HepG2 (cell line): ENCODE data around the gene CCDC88B.

Experiments
- ATF7 ChIP-seq, 2 experiments: fragments of 450-650 bp in 1 of 2; sonication (generic) in 1 of 2; formaldehyde crosslinking in 1 of 2; IDR thresholded peaks; 2 replicates each; pipeline versions ENCODE4 v1.4.0 to v1.6.1; 2016 to 2020; ENCODE audit warnings: antibody characterized with exemption in 1 of 2, mild to moderate bottlenecking in 1 of 2, missing genetic modification reagents in 1 of 2
- CBX5 ChIP-seq: sonication (generic); formaldehyde crosslinking; IDR thresholded peaks from 2 replicates; pipeline ENCODE4 v1.4.0; 2020; ENCODE audit warnings: missing genetic modification reagents, borderline replicate concordance
- FOXP1 ChIP-seq, 2 experiments: fragments of 450-650 bp in 1 of 2; IDR thresholded peaks; 2 replicates each; pipeline ENCODE4 v1.6.1; 2017 to 2018; ENCODE audit warnings: antibody characterized with exemption in 1 of 2
- HDAC6 ChIP-seq: fragments of 200-600 bp; sonication (generic); IDR thresholded peaks from 2 replicates; pipeline ENCODE4 v1.7.0; 2017; ENCODE audit warnings: mild to moderate bottlenecking, antibody characterized with exemption, low read length, low read depth
- HNF4A ChIP-seq: sonication (generic); formaldehyde crosslinking; IDR thresholded peaks from 2 replicates; pipeline ENCODE4 v1.4.0; 2020; ENCODE audit warnings: missing genetic modification reagents
- KLF9 ChIP-seq: IDR thresholded peaks from 2 replicates; pipeline ENCODE4 v1.6.1; 2016; ENCODE audit warnings: low read depth
- NR2C2 ChIP-seq: sonication (generic); formaldehyde crosslinking; IDR thresholded peaks from 2 replicates; pipeline ENCODE4 v1.4.0; 2020; ENCODE audit warnings: missing genetic modification reagents, mild to moderate bottlenecking, moderate library complexity, borderline replicate concordance
- PHF8 ChIP-seq: sonication (generic); formaldehyde crosslinking; IDR thresholded peaks from 2 replicates; pipeline ENCODE4 v1.5.0; 2020; ENCODE audit warnings: missing genetic modification reagents
- SP1 ChIP-seq, 2 experiments: fragments of 450-650 bp in 1 of 2; sonication (generic) in 1 of 2; formaldehyde crosslinking in 1 of 2; IDR thresholded peaks; 2 replicates each; pipeline versions ENCODE4 v1.4.0 to v1.6.1; 2016 to 2020; ENCODE audit warnings: missing genetic modification reagents in 1 of 2
- ZNF296 ChIP-seq: sonication (generic); formaldehyde crosslinking; conservative IDR thresholded peaks from 2 replicates; pipeline ENCODE4 v1.5.0; 2020; ENCODE audit warnings: mild to moderate bottlenecking, missing genetic modification reagents
- TF ChIP-seq, protein P1 (sequence below): IDR thresholded peaks from 2 replicates; pipeline ENCODE4 v1.4.0; 2020; ENCODE audit warnings: mild to moderate bottlenecking, missing genetic modification reagents
- TF ChIP-seq, protein P2 (sequence below): sonication (generic); formaldehyde crosslinking; IDR thresholded peaks from 2 replicates; pipeline ENCODE4 v1.5.0; 2020; ENCODE audit warnings: mild to moderate bottlenecking, missing genetic modification reagents, moderate library complexity
- TF ChIP-seq, protein P3 (sequence below): sonication (generic); formaldehyde crosslinking; IDR thresholded peaks from 2 replicates; pipeline ENCODE4 v1.4.0; 2020; ENCODE audit warnings: missing genetic modification reagents

DNA sequence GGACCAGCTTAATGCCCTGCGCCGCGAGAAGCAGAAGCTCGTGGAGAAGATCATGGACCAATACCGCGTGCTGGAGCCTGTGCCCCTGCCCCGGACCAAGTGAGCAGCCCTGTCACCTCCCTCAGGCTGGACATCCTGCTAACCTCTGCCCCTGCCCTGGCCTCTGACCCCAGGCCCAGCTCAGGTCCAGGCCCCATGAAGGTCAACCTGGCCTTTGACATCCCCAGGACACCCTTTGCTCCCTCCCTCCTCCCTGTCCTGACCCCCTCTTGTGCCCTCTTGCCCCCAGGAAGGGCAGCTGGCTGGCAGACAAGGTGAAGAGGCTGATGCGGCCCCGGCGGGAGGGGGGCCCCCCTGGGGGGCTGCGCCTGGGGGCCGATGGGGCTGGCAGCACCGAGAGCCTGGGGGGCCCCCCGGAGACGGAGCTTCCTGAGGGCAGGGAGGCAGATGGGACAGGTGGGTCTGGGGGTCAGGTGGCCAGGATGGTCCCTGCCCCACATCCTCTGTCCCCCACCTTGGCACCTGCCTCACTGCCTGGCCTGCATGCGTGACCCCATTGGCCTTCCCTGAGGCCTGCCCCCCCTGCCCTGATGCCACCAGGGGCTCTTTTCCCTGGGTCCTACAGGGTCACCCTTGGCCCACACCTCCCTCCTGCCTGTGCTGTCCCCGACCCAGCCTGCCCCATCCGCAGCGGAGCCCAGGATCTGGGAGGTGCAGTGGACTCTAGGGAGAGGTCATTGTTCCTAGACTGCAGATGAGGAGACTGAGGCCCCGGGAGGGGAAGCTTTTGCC is 13.9 kb downstream of the CCDC88B start:
- TF ChIP-seq KLF9 (CRISPR knock-in tag) (no peak), ATF7 (IDR thresholded peaks at IDR 0.05) (no peak), ATF7 (CRISPR knock-in tag; IDR thresholded peaks at IDR 0.05) (0 out of 2 replicates have a peak, but pooled peaks have one; percentile 22), HDAC6 (no peak), PHF8 (CRISPR knock-in tag) (no peak), ZNF296 (CRISPR knock-in tag) (no peak), SP1 (IDR thresholded peaks at IDR 0.05) (no peak), SP1 (CRISPR knock-in tag; IDR thresholded peaks at IDR 0.05) (no peak), HNF4A (CRISPR knock-in tag) (peak; percentile 71), FOXP1 (IDR thresholded peaks at IDR 0.05) (no peak), FOXP1 (CRISPR knock-in tag; IDR thresholded peaks at IDR 0.05) (no peak), NR2C2 (CRISPR knock-in tag) (peak; percentile 93), CBX5 (CRISPR knock-in tag) (no peak)
- TF ChIP-seq, protein P1, sequence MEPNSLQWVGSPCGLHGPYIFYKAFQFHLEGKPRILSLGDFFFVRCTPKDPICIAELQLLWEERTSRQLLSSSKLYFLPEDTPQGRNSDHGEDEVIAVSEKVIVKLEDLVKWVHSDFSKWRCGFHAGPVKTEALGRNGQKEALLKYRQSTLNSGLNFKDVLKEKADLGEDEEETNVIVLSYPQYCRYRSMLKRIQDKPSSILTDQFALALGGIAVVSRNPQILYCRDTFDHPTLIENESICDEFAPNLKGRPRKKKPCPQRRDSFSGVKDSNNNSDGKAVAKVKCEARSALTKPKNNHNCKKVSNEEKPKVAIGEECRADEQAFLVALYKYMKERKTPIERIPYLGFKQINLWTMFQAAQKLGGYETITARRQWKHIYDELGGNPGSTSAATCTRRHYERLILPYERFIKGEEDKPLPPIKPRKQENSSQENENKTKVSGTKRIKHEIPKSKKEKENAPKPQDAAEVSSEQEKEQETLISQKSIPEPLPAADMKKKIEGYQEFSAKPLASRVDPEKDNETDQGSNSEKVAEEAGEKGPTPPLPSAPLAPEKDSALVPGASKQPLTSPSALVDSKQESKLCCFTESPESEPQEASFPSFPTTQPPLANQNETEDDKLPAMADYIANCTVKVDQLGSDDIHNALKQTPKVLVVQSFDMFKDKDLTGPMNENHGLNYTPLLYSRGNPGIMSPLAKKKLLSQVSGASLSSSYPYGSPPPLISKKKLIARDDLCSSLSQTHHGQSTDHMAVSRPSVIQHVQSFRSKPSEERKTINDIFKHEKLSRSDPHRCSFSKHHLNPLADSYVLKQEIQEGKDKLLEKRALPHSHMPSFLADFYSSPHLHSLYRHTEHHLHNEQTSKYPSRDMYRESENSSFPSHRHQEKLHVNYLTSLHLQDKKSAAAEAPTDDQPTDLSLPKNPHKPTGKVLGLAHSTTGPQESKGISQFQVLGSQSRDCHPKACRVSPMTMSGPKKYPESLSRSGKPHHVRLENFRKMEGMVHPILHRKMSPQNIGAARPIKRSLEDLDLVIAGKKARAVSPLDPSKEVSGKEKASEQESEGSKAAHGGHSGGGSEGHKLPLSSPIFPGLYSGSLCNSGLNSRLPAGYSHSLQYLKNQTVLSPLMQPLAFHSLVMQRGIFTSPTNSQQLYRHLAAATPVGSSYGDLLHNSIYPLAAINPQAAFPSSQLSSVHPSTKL (CRISPR knock-in tag): no peak
- TF ChIP-seq, protein P2, sequence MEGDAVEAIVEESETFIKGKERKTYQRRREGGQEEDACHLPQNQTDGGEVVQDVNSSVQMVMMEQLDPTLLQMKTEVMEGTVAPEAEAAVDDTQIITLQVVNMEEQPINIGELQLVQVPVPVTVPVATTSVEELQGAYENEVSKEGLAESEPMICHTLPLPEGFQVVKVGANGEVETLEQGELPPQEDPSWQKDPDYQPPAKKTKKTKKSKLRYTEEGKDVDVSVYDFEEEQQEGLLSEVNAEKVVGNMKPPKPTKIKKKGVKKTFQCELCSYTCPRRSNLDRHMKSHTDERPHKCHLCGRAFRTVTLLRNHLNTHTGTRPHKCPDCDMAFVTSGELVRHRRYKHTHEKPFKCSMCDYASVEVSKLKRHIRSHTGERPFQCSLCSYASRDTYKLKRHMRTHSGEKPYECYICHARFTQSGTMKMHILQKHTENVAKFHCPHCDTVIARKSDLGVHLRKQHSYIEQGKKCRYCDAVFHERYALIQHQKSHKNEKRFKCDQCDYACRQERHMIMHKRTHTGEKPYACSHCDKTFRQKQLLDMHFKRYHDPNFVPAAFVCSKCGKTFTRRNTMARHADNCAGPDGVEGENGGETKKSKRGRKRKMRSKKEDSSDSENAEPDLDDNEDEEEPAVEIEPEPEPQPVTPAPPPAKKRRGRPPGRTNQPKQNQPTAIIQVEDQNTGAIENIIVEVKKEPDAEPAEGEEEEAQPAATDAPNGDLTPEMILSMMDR (CRISPR knock-in tag): no peak
- TF ChIP-seq, protein P3, sequence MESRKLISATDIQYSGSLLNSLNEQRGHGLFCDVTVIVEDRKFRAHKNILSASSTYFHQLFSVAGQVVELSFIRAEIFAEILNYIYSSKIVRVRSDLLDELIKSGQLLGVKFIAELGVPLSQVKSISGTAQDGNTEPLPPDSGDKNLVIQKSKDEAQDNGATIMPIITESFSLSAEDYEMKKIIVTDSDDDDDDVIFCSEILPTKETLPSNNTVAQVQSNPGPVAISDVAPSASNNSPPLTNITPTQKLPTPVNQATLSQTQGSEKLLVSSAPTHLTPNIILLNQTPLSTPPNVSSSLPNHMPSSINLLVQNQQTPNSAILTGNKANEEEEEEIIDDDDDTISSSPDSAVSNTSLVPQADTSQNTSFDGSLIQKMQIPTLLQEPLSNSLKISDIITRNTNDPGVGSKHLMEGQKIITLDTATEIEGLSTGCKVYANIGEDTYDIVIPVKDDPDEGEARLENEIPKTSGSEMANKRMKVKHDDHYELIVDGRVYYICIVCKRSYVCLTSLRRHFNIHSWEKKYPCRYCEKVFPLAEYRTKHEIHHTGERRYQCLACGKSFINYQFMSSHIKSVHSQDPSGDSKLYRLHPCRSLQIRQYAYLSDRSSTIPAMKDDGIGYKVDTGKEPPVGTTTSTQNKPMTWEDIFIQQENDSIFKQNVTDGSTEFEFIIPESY (CRISPR knock-in tag): no peak
